Activated T-cell treated with anti-CD3 and anti-CD28 coated beads, Interleukin-2, amount 50 U/mL, for 4 hours (primary cell): Measurements from ENCODE around the gene NAALADL2. TPM values are rescaled to one million over a fixed set of nuclear protein-coding genes. Genes with fewer than 3 reads are reported as not detected.

Experiments used
- ATAC-seq, 2 donors: fragments of 200-7000 bp; cut with Tn5 transposase; one replicate each; pipeline ENCODE4 v1.10.0; 2021
- DNase-seq: peaks from one replicate; pipeline ENCODE4 v3.0.0-alpha.2; 2020
- H3K27me3 Mint-ChIP-seq: one replicate; pipeline ENCODE4 v1.8.0; 2021; ENCODE audit warnings: low read depth, mixed read lengths
- H3K36me3 Mint-ChIP-seq: one replicate; pipeline ENCODE4 v1.8.0; 2022; ENCODE audit warnings: mixed read lengths; ENCODE audit not compliant: insufficient read depth
- H3K4me1 Mint-ChIP-seq: one replicate; pipeline ENCODE4 v1.8.0; 2021; ENCODE audit warnings: low read depth, mixed read lengths
- H3K4me3 Mint-ChIP-seq: one replicate; pipeline ENCODE4 v1.8.0; 2021; ENCODE audit warnings: mild to moderate bottlenecking, moderate library complexity, mixed read lengths
- H3K9me3 Mint-ChIP-seq: one replicate; pipeline ENCODE4 v1.8.0; 2021; ENCODE audit warnings: mixed read lengths
- total RNA-seq, 3 donors: library from RNA; stranded (reverse); gene quantifications; one replicate each; pipeline ENCODE4 v1.2.1, GENCODE V29; 2021

Gene NAALADL2
- total RNA-seq, 3 donors from 2014 or later = 0.26 to 0.33 (median 0.33) TPM

DNA sequence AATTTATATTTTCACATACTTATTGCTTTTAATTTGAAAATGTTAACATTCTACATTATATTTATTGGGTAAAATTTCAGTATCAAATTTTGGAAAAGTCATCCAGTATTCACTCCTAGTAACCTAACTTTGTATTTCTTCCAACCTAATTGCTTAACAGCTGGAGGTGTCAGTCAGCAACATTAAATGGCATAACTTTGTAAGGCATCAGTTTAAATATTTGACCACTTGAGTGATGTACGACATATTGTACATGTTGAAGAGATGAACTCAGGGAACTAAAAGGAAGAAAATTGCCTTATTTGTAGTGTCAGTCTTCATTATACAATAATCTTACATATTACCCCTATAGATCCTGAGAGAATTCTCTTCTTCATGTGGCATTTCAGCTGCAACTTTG is 326.8 kb downstream of the NAALADL2 start:
- no peak overlapping the region for H3K4me3 Mint-ChIP-seq
- H3K27me3 Mint-ChIP-seq = no peaks in the 10 kb centered on the region
- DNase-seq = no peak
- peaks cover 7% of the 10 kb centered on the region for H3K9me3 Mint-ChIP-seq
- ATAC-seq = no peak
- no peaks in the 10 kb centered on the region for H3K4me1 Mint-ChIP-seq
- no peaks in the 10 kb centered on the region for H3K36me3 Mint-ChIP-seq

- Mint-ChIP-seq H3K9me3 (peaks cover 7% of the 10 kb centered on the region), H3K27me3 (no peaks in the 10 kb centered on the region), H3K4me1 (no peaks in the 10 kb centered on the region), H3K36me3 (no peaks in the 10 kb centered on the region), H3K4me3 (no peak overlapping the region)
- ATAC-seq = no peak
- DNase-seq = no peak
These were observed 327.4 kb downstream of the NAALADL2 start for GRCh38 chr3:175186511-175186910.

DNA sequence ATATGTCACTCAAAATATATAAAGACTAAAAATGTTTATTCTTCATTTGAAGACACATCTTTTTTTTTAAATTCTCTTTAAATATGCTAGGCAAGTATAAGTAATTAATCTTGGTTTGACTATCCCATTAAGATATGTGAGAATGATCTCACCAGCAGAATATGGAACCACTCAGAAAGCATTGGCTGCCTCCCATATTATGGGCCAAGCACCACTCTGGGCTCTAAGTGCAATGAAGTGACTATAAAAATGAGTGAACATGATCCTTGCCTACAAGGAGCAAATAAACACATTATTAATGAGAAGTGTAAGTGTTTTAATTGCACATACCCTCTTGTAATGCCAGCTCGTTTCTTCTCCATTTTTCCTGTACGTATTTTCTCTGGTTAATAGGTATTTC is 328.5 kb downstream of the NAALADL2 start:
- Mint-ChIP-seq H3K9me3 (peaks cover 7% of the 10 kb centered on the region), H3K36me3 (no peaks in the 10 kb centered on the region), H3K27me3 (no peaks in the 10 kb centered on the region), H3K4me3 (no peak overlapping the region), H3K4me1 (no peaks in the 10 kb centered on the region)
- ATAC-seq (no peak), DNase-seq (no peak)

DNA sequence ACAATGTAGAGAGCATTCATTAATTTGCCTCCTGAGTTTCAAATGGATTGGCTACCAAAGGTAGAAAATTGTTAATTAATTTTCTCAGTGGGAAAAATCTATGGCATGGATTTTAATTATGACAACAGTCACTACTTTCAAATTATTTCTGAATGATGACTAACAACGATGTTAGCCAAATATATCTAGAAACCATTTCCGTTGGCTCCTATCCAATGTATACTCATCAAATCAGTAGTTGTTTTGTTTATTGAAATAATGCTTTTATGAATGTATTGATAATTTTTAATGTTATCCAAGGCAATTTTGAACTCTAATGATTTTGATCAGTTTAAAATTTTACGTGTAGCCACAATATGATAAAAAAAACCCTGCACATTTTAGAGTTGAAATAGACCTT is 333.4 kb downstream of the NAALADL2 start:
- H3K4me1 Mint-ChIP-seq = no peaks in the 10 kb centered on the region
- H3K36me3 Mint-ChIP-seq = no peaks in the 10 kb centered on the region
- no peak for ATAC-seq
- peaks cover 7% of the 10 kb centered on the region for H3K9me3 Mint-ChIP-seq
- DNase-seq = no peak
- H3K27me3 Mint-ChIP-seq = no peaks in the 10 kb centered on the region
- H3K4me3 Mint-ChIP-seq = no peak overlapping the region

DNA sequence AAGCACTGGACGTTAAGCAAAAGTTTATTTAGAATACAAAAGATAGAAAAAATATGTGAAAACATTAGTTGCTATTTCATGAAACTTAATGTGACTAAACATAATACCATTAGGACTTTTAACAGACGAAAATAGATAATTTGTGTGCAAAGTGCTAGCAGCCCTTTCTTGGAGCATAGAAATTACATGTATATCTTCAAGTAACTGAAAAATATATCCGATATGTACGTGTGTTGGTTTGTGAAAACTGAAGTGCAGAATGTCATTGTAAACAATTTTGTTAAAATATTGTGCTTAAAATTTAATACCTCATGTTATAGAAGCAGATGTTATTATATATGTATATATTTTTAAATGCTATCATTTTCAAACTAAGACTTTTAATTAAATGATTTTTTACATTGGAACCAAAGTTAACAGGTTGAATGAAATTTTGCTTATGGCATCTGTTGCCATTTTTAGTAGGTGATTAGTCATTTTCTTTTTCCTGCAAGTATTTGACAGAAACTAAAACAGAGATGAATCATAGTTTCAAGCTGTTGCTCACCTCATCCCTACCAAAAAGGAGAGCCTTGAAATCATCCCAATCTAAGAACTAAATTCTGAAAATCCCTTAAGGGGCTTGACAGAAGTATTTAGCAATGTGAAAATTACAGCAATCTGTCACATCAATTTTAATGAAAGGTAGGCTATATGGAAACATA is 334.8 kb downstream of the NAALADL2 start:
- ATAC-seq = no peak
- Mint-ChIP-seq H3K4me1 (no peaks in the 10 kb centered on the region), H3K9me3 (peaks cover 7% of the 10 kb centered on the region), H3K27me3 (no peaks in the 10 kb centered on the region), H3K36me3 (no peaks in the 10 kb centered on the region), H3K4me3 (no peak overlapping the region)
- no peak for DNase-seq

DNA sequence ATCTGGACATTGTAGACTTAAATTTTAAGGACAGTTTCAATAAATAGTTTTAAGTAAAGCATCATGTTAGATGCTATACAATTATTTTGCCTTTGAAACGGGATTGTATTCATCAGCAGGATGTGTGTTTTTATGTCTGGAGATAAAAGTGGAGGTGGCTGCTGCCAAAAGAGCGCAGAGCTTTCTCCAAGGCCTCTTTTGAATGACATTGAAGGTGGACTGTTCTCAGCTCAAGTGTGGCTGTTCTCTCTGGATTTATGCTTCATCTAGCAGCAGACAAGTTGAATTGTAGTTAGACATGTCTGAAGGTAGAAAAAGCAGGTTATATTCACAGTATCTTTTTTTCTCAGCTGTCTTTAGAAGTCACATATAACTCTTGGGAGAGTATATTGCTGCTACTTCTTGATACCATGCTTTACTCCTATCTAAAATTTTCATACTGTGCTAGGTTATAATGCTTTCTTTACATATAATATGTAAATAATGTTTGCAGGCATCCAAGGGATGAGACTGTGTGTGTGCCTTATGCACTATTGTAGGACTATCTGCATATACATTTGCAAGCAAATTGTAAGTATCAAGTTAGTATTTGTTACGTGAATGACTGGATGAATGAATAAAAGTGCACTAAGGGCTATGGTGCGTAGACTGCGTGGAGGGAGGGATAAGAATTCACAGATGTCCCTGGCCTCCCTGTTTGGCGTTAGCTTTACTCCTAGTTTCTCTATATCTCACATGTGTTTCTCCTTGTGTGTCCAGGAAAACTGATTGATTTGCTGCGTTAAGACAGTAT is 340.1 kb downstream of the NAALADL2 start:
- H3K36me3 Mint-ChIP-seq = peaks cover 1% of the 10 kb centered on the region
- ATAC-seq = no peak
- H3K4me1 Mint-ChIP-seq = no peaks in the 10 kb centered on the region
- H3K9me3 Mint-ChIP-seq = peaks cover 23% of the 10 kb centered on the region
- no peak overlapping the region for H3K4me3 Mint-ChIP-seq
- no peak for DNase-seq
- no peaks in the 10 kb centered on the region for H3K27me3 Mint-ChIP-seq

DNA sequence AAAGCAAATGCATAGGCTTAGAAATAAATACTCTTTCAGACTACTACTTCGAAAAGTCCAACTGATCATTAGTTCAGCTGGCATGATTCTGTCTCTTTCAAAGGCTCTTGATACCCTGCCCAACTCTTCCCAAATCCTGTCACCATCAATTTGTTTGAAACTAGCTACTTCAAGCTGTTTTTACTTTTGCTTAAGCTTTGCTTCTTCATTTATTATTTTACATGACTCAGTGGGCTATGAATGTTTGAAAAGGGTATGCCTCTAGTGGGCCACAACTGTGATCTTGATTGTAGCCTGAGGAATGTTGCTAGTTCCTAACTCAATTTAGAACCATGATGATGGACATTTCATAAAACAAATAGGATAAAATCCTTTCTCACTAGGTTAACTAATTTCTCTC is 340.8 kb downstream of the NAALADL2 start:
- no peaks in the 10 kb centered on the region for H3K4me1 Mint-ChIP-seq
- no peaks in the 10 kb centered on the region for H3K27me3 Mint-ChIP-seq
- no peak for ATAC-seq
- H3K36me3 Mint-ChIP-seq = peaks cover 1% of the 10 kb centered on the region
- peaks cover 24% of the 10 kb centered on the region for H3K9me3 Mint-ChIP-seq
- H3K4me3 Mint-ChIP-seq = no peak overlapping the region
- no peak for DNase-seq

GRCh38 chr3:175200391-175201095 is 341.4 kb downstream of the NAALADL2 start:
- peaks cover 1% of the 10 kb centered on the region for H3K36me3 Mint-ChIP-seq
- H3K4me3 Mint-ChIP-seq = no peak overlapping the region
- H3K4me1 Mint-ChIP-seq = no peaks in the 10 kb centered on the region
- DNase-seq (no peak), ATAC-seq (no peak)
- H3K9me3 Mint-ChIP-seq = peaks cover 26% of the 10 kb centered on the region
- H3K27me3 Mint-ChIP-seq = no peaks in the 10 kb centered on the region

GRCh38 chr3:175207361-175207760 is 348.2 kb downstream of the NAALADL2 start:
- H3K9me3 Mint-ChIP-seq = peaks cover 32% of the 10 kb centered on the region
- H3K4me3 Mint-ChIP-seq = no peak overlapping the region
- no peaks in the 10 kb centered on the region for H3K4me1 Mint-ChIP-seq
- H3K27me3 Mint-ChIP-seq = no peaks in the 10 kb centered on the region
- ATAC-seq (no peak), DNase-seq (no peak)
- peaks cover 1% of the 10 kb centered on the region for H3K36me3 Mint-ChIP-seq

DNA sequence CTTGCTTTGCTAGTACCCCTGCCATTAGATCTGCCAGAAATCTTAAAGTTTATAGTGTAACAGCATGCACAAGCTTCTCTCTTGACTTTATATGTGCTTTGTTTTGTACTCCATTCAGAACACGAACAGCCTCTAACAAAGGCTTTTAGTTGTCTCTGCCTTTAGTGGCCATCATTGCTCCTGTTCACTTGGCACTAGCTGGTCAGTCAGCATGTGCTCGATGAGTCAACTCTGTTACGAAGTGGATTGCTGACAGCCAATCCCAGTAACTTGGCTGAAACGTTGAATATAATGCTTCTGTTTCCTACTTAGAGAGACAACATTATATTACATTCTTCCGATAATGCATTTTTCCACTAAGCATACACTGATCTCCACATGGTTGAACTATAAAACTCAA is 349.2 kb downstream of the NAALADL2 start:
- DNase-seq (no peak), ATAC-seq (no peak)
- Mint-ChIP-seq H3K27me3 (no peaks in the 10 kb centered on the region), H3K36me3 (peaks cover 1% of the 10 kb centered on the region), H3K4me1 (no peaks in the 10 kb centered on the region), H3K9me3 (peaks cover 36% of the 10 kb centered on the region), H3K4me3 (no peak overlapping the region)

DNA sequence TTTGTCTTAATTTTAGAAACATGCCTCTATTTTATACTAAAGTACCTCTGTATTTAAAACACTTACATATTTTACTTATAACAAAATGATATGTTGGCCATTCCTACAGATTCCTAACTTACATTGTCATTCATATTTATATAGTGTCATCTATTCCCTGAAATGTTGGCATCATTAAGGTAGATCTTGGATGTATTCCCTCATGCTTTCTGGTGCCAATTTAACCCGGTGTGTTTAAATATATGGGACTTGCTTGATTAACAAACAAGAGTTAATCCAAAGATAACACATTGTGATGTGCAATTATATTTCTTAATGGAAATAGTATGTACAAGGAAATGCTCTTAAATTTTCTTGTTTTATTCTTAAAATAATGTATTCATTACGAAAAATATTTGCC is 352.3 kb downstream of the NAALADL2 start:
- ATAC-seq = no peak
- Mint-ChIP-seq H3K4me1 (no peaks in the 10 kb centered on the region), H3K36me3 (no peaks in the 10 kb centered on the region), H3K4me3 (no peak overlapping the region), H3K9me3 (peaks cover 29% of the 10 kb centered on the region), H3K27me3 (no peaks in the 10 kb centered on the region)
- DNase-seq = no peak

GRCh38 chr3:175212896-175213295 is 353.8 kb downstream of the NAALADL2 start:
- H3K4me1 Mint-ChIP-seq = no peaks in the 10 kb centered on the region
- H3K9me3 Mint-ChIP-seq = peaks cover 26% of the 10 kb centered on the region
- no peaks in the 10 kb centered on the region for H3K27me3 Mint-ChIP-seq

DNA sequence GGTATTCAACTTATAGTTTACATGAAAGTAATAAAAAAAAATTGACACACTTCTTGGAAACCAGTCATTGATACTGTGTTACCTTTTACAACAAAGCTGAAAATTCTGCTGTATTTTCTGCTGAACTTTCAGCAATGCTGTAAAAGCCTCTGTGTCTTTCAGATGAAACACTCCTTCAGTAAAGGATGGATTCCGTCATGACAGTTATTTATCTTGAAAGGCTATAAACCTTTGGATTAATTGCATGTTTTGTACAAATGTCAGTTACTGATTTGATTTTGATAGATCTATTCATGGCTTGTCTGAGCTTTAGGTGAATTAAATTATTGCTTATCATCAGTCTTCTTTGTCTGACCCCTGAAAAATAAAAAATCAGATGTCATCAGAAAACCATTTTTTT is 355.1 kb downstream of the NAALADL2 start:
- Mint-ChIP-seq H3K4me3 (no peak overlapping the region), H3K9me3 (peaks cover 19% of the 10 kb centered on the region), H3K36me3 (no peaks in the 10 kb centered on the region), H3K27me3 (no peaks in the 10 kb centered on the region), H3K4me1 (no peaks in the 10 kb centered on the region)
- ATAC-seq (no peak), DNase-seq (no peak)

More at GRCh38 chr3:175212896-175213295, 353.8 kb downstream of the NAALADL2 start:
- DNase-seq (no peak), ATAC-seq (no peak)
- H3K4me3 Mint-ChIP-seq = no peak overlapping the region
- no peaks in the 10 kb centered on the region for H3K36me3 Mint-ChIP-seq

GRCh38 chr3:175215833-175216232 is 356.7 kb downstream of the NAALADL2 start:
- no peak overlapping the region for H3K4me3 Mint-ChIP-seq
- ATAC-seq = no peak
- DNase-seq = no peak
- peaks cover 19% of the 10 kb centered on the region for H3K9me3 Mint-ChIP-seq
- no peaks in the 10 kb centered on the region for H3K36me3 Mint-ChIP-seq
- no peaks in the 10 kb centered on the region for H3K4me1 Mint-ChIP-seq
- no peaks in the 10 kb centered on the region for H3K27me3 Mint-ChIP-seq
